Fibroblast of upper back skin (primary cell): ENCODE measurements around the gene PTTG1IP2.
"Not testable (repeated sequence)": the region's sequence is repeated elsewhere in the genome, so short reads cannot be mapped to it uniquely, and the experiment has no call there.

ENCODE experiments used
- DNase-seq: peaks from one replicate; pipeline ENCODE4 v3.0.0-alpha.2; 2013

Gene PTTG1IP2

GRCh38 chr7:90469554-90469953 is at the start of gene PTTG1IP2:
PTTG1IP2 (plus strand) TSS chr7:90469639; CDS start chr7:90469787, 148 bp downstream.
- DNase-seq: no peak

- no peak for DNase-seq
Observed at GRCh38 chr7:90421651-90422050, 47.8 kb upstream of the PTTG1IP2 start.

- DNase-seq: no peak
Observed at GRCh38 chr7:90424720-90425119, 44.7 kb upstream of the PTTG1IP2 start.

GRCh38 chr7:90425376-90425775 is 44.1 kb upstream of the PTTG1IP2 start:
- DNase-seq: peak; percentile 10

GRCh38 chr7:90430614-90431460 is 38.6 kb upstream of the PTTG1IP2 start:
- DNase-seq: no peak

GRCh38 chr7:90432752-90433151 is 36.7 kb upstream of the PTTG1IP2 start:
- no peak for DNase-seq

- no peak for DNase-seq
Observed at GRCh38 chr7:90433221-90433620, 36.2 kb upstream of the PTTG1IP2 start.

- no peak for DNase-seq
Observed at GRCh38 chr7:90445633-90446032, 23.8 kb upstream of the PTTG1IP2 start.

GRCh38 chr7:90446137-90446899 is 23.1 kb upstream of the PTTG1IP2 start:
- no peak for DNase-seq

- DNase-seq: no peak
Observed at GRCh38 chr7:90453259-90453891, 16.1 kb upstream of the PTTG1IP2 start.

GRCh38 chr7:90453931-90454330 is 15.5 kb upstream of the PTTG1IP2 start:
- no peak for DNase-seq

- DNase-seq: peak; percentile 55
Observed at GRCh38 chr7:90455163-90456030, 14.0 kb upstream of the PTTG1IP2 start.

GRCh38 chr7:90458104-90458503 is 11.3 kb upstream of the PTTG1IP2 start:
- DNase-seq: no peak

- DNase-seq: no peak
Observed at GRCh38 chr7:90459888-90460287, 9.6 kb upstream of the PTTG1IP2 start.

- DNase-seq: no peak
Observed at GRCh38 chr7:90461219-90461618, 8.2 kb upstream of the PTTG1IP2 start.

GRCh38 chr7:90463151-90463628 is 6.2 kb upstream of the PTTG1IP2 start:
- not testable (repeated sequence) for DNase-seq

- no peak for DNase-seq
Observed at GRCh38 chr7:90465816-90466215, 3.6 kb upstream of the PTTG1IP2 start.

GRCh38 chr7:90472805-90473540 is 3.5 kb downstream of the PTTG1IP2 start:
- DNase-seq: no peak

GRCh38 chr7:90473814-90474213 is 4.4 kb downstream of the PTTG1IP2 start:
- no peak for DNase-seq

GRCh38 chr7:90474284-90475210 is 5.1 kb downstream of the PTTG1IP2 start:
- peak; percentile 91 for DNase-seq
